ENCODE measurements around the gene KTI12.
"Not testable (repeated sequence)": the region's sequence is repeated elsewhere in the genome, so short reads cannot be mapped to it uniquely, and the experiment has no call there.

The KTI12 gene

DNA sequence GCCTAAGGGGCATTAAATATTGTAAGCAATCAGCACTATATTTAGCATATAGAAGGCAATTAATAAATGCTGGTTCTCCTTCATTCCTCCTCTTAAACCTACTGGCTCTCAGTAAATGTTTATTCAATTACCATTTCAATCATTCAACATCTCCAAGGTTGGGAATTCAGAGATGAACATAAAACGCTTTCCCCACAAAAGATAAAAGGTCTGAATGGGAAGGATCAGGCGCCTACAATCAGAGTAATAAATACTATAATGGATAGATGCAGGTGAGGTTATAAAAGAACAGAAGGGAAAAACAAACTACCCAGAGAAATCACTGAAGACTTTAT, 407 bp upstream of the KTI12 start:
- no peak overlapping the region for H3K9ac ChIP-seq (ENCODE audit: low read depth, low read length)
- H3K36me3 ChIP-seq (ENCODE audit: control insufficient read depth, insufficient read depth, low read length): no peaks in the 10 kb centered on the region
- peak overlapping the region; percentile 98 for H3K4me3 ChIP-seq (ENCODE audit: low read depth, low read length)
- no peaks in the 10 kb centered on the region for H3K9me3 ChIP-seq (ENCODE audit: control insufficient read depth, insufficient read depth, low read length)
- no peaks in the 10 kb centered on the region for H3K27me3 ChIP-seq (ENCODE audit: control insufficient read depth, insufficient read depth, low read length)
- no peaks in the 10 kb centered on the region for H3K4me1 ChIP-seq (ENCODE audit: control insufficient read depth, insufficient read depth, low read length)

DNA sequence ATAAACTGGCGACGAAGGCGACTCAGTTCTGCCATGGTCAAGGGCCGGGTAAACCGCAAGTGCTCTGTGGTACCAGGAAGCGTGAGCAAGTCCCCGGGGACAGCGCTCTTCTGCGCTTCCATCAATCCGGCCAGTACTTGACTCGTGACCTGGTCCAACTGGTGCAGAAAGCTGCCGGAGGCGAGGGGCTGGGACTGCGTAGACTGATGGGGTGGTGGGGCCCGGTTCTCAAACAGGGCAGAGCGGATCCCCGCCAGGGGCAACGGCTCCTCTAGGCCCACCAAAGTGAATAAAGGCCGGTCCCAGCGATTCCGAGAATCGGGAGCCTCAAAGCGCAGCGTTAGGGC, 852 bp downstream of the KTI12 start:
- Histone ChIP-seq H3K27me3 (ENCODE audit: control insufficient read depth, insufficient read depth, low read length) (no peaks in the 10 kb centered on the region), H3K4me3 (ENCODE audit: low read depth, low read length) (peak overlapping the region; percentile 98), H3K4me1 (ENCODE audit: control insufficient read depth, insufficient read depth, low read length) (no peaks in the 10 kb centered on the region), H3K9ac (ENCODE audit: low read depth, low read length) (peak overlapping the region; percentile 84), H3K36me3 (ENCODE audit: control insufficient read depth, insufficient read depth, low read length) (no peaks in the 10 kb centered on the region), H3K9me3 (ENCODE audit: control insufficient read depth, insufficient read depth, low read length) (no peaks in the 10 kb centered on the region)

DNA sequence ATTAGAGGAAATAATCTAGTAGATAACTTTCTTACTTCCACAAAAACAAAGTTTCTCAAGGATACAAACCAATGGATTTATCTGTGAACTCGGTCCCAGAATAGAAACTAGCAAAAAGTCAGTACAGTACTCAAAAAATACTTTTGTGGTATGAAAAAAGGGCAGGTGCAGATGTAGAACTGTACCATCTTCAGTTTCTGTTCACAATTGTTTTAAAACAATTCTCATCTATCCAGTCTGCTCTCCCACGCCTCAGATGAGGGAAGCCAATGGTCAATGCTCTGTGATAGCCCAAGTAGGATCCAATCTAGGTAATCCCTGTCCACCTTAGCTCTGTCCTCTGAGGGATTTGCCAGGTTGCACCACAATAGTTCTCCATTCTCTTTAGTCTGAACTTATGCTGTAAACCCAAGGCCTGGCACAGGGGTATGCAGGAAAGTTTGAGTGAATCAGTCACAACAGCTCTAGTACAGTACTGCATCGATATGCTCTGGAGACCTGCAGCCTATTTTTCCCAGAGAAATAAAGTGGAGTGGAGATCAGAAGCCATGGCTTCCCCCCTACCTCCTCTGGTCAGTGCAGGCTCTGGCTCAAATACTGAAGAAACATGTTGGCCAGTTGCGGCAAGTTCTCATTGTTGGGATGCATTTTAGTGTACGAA, 1.4 kb downstream of the KTI12 start:
- H3K36me3 ChIP-seq (ENCODE audit: control insufficient read depth, insufficient read depth, low read length): no peaks in the 10 kb centered on the region
- peak overlapping the region; percentile 98 for H3K4me3 ChIP-seq (ENCODE audit: low read depth, low read length)
- H3K27me3 ChIP-seq (ENCODE audit: control insufficient read depth, insufficient read depth, low read length): no peaks in the 10 kb centered on the region
- H3K9ac ChIP-seq (ENCODE audit: low read depth, low read length): peak overlapping the region; percentile 84
- no peaks in the 10 kb centered on the region for H3K9me3 ChIP-seq (ENCODE audit: control insufficient read depth, insufficient read depth, low read length)
- H3K4me1 ChIP-seq (ENCODE audit: control insufficient read depth, insufficient read depth, low read length): no peaks in the 10 kb centered on the region

DNA sequence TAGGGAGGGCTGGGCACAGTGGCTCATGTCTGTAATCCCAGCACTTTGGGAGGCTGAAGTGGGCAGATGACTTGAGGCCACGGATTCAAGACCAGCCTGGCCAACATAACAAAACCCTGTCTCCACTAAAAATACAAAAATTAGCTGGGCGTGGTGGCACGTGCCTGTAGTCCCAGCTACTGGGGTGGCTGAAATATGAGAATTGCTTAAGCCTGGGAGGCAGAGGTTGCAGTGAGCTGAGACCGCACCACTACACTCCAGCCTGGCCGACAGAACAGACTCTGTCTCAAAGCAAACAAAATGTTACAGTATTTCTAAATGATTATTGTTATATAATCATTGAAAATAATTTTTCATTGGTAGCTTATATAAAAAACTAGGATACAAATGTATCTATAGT, 4.8 kb downstream of the KTI12 start:
- not testable (repeated sequence) for H3K27me3 ChIP-seq (ENCODE audit: control insufficient read depth, insufficient read depth, low read length); H3K9ac ChIP-seq (ENCODE audit: low read depth, low read length); H3K4me1 ChIP-seq (ENCODE audit: control insufficient read depth, insufficient read depth, low read length); H3K4me3 ChIP-seq (ENCODE audit: low read depth, low read length); H3K36me3 ChIP-seq (ENCODE audit: control insufficient read depth, insufficient read depth, low read length); H3K9me3 ChIP-seq (ENCODE audit: control insufficient read depth, insufficient read depth, low read length)

DNA sequence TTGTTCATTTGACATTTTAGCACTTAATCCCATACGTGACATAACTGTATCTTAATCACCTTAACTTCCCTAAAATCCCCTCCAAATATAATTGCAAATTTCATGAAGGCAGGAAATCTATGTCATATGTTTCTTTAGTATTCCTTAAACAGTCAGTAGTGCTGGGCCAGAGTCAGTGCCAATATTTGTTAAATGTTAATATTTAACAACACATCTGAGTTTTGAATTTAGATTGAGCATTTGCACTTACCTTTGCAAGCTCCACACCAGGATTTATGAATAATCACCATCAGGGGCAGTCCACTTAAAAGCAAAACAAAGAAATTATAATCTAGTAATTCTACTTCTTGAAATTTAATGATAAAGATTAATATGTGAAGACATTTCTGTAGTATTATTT, 5.3 kb downstream of the KTI12 start:
- Histone ChIP-seq H3K36me3 (ENCODE audit: control insufficient read depth, insufficient read depth, low read length) (no peaks in the 10 kb centered on the region), H3K27me3 (ENCODE audit: control insufficient read depth, insufficient read depth, low read length) (no peaks in the 10 kb centered on the region), H3K4me3 (ENCODE audit: low read depth, low read length) (no peak overlapping the region), H3K9ac (ENCODE audit: low read depth, low read length) (no peak overlapping the region), H3K9me3 (ENCODE audit: control insufficient read depth, insufficient read depth, low read length) (no peaks in the 10 kb centered on the region), H3K4me1 (ENCODE audit: control insufficient read depth, insufficient read depth, low read length) (no peaks in the 10 kb centered on the region)

DNA sequence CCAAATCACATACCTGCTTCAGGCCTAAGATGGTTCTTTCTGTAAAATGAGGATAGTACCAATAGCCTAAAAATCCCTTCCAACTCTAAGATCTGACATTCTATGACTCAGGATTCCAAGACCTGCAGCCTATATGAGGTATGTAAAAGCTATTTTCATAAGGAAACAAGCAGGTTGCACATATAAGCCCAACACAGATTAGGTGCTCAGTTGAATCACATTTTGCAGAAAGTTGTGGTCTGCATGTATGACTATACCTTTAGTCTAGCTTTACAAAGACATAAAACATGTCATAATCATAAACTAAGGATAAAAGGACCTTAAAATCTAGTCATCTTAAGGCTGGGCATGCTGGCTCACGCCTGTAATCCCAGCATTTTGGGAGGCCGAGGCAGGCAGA, 7.3 kb downstream of the KTI12 start:
- H3K4me3 ChIP-seq (ENCODE audit: low read depth, low read length): no peak overlapping the region
- H3K36me3 ChIP-seq (ENCODE audit: control insufficient read depth, insufficient read depth, low read length): peaks cover 2% of the 10 kb centered on the region
- H3K4me1 ChIP-seq (ENCODE audit: control insufficient read depth, insufficient read depth, low read length): no peaks in the 10 kb centered on the region
- no peaks in the 10 kb centered on the region for H3K27me3 ChIP-seq (ENCODE audit: control insufficient read depth, insufficient read depth, low read length)
- no peak overlapping the region for H3K9ac ChIP-seq (ENCODE audit: low read depth, low read length)
- no peaks in the 10 kb centered on the region for H3K9me3 ChIP-seq (ENCODE audit: control insufficient read depth, insufficient read depth, low read length)

DNA sequence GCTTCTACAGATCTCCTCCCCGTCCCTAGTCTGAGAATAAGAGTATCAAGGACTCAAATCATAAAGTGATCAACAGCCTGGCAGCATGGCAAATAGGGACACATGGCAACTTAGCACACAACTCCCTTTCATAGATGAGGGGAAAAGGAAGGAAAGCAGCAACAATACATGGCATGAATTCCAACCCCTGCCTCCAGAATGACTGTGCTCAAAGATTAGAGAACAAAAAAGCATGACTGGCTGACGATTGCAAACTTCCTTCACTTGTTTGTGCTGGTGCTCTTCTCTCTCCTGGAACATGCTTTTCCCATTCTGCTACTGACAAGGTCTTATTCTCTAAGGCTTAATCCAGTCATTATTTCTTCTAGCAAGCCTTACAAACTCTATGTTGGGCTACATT, 11.5 kb downstream of the KTI12 start:
- Histone ChIP-seq H3K9ac (ENCODE audit: low read depth, low read length) (no peak overlapping the region), H3K4me3 (ENCODE audit: low read depth, low read length) (no peak overlapping the region), H3K36me3 (ENCODE audit: control insufficient read depth, insufficient read depth, low read length) (peaks cover 2% of the 10 kb centered on the region)

DNA sequence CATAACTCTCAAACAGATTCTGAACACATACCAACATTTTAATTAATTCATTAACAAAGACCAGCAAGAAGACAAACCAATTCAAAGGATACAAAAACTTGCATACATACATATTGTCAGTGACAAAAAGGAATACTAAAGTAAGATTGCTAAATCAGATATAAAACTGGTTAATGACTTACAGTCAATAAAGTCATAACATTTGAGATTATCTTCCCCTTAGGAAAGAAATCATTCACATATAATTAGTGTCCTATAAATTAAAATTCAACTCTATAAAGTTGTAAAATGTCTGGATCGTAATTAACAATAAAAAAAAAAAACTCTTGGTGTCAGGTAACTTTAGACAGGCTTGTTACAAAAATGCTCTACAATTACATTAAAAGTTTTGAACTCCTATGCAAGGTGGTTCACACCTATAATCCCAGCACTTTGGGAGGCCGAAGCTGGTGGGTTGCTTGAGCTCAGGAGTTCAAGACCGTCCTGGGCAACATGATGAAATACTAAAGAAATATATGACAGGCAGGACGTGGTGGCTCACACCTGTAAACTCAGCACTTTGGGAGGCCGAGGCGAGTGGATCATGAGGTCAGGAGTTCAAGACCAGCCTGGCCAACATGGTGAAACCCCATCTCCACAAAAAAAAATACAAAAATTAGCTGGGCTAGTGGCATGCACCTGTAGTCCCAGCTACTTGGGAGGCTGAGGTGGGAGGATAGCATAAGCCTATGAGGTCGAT, 25.4 kb downstream of the KTI12 start:
- Histone ChIP-seq H3K4me3 (ENCODE audit: low read depth, low read length) (no peak overlapping the region), H3K9ac (ENCODE audit: low read depth, low read length) (no peak overlapping the region), H3K4me1 (ENCODE audit: control insufficient read depth, insufficient read depth, low read length) (peaks cover 18% of the 10 kb centered on the region), H3K9me3 (ENCODE audit: control insufficient read depth, insufficient read depth, low read length) (no peaks in the 10 kb centered on the region), H3K36me3 (ENCODE audit: control insufficient read depth, insufficient read depth, low read length) (no peaks in the 10 kb centered on the region), H3K27me3 (ENCODE audit: control insufficient read depth, insufficient read depth, low read length) (no peaks in the 10 kb centered on the region)

More for the DNA sequence above, 11.5 kb downstream of the KTI12 start:
- Histone ChIP-seq H3K9me3 (ENCODE audit: control insufficient read depth, insufficient read depth, low read length) (no peaks in the 10 kb centered on the region), H3K4me1 (ENCODE audit: control insufficient read depth, insufficient read depth, low read length) (no peaks in the 10 kb centered on the region), H3K27me3 (ENCODE audit: control insufficient read depth, insufficient read depth, low read length) (no peaks in the 10 kb centered on the region)

DNA sequence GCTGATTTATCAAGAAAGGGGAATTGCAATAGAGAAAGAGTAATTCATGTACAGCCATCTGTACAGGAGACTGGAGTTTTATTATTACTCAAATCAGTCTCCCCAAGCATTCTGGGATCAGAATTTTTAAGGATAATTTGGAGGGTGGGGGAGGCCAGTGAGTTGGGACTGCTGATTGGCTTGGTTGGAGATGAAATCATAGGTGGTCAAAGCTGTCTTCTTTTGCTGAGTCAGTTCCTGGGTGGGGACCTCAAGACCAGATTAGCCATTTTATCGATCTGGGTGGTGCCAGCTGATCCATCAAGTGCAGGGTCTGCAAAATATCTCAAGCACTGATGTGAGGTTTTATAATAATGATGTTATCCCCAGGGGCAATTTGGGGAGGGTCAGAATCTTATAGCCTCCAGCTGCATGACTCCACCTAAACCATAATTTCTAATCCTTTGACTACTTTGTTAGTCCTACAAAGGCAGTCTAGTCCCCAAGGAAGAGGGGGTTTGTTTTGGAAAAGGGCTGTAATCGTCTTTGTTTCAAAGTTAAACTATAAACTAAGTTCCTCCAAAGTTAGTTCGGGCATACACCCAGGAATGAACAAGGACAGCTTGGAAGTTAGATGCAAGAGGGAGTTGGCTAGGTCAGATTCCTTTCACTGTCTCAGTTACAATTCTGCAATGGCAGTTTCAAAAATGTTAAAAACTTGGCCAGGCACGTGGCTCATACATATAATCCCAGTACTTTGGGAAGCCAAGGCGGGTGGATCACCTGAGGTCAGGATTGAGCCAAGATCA, 26.2 kb downstream of the KTI12 start:
- Histone ChIP-seq H3K36me3 (ENCODE audit: control insufficient read depth, insufficient read depth, low read length) (no peaks in the 10 kb centered on the region), H3K9ac (ENCODE audit: low read depth, low read length) (no peak overlapping the region), H3K9me3 (ENCODE audit: control insufficient read depth, insufficient read depth, low read length) (no peaks in the 10 kb centered on the region), H3K4me3 (ENCODE audit: low read depth, low read length) (no peak overlapping the region), H3K4me1 (ENCODE audit: control insufficient read depth, insufficient read depth, low read length) (peaks cover 18% of the 10 kb centered on the region), H3K27me3 (ENCODE audit: control insufficient read depth, insufficient read depth, low read length) (no peaks in the 10 kb centered on the region)

DNA sequence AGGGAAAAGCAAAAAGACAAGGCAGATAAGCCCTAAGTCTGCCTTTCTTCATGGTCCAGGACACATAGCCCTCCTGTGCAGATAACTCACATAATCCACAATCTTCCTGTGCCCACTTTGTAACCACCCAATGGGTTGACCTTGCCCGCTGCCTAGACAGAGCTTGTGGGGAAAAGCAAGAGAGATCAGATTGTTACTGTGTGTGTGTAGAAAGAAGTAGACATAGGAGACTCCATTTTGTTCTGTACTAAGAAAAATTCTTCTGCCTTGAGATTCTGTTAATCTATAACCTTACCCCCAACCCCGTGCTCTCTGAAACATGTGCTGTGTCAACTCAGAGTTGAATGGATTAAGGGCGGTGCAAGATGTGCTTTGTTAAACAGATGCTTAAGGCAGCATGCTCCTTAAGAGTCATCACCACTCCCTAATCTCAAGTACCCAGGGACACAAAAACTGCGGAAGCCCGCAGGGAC, 27.5 kb downstream of the KTI12 start:
- H3K4me1 ChIP-seq (ENCODE audit: control insufficient read depth, insufficient read depth, low read length): peaks cover 18% of the 10 kb centered on the region
- H3K4me3 ChIP-seq (ENCODE audit: low read depth, low read length): peak overlapping the region; percentile 13
- H3K27me3 ChIP-seq (ENCODE audit: control insufficient read depth, insufficient read depth, low read length); H3K36me3 ChIP-seq (ENCODE audit: control insufficient read depth, insufficient read depth, low read length); H3K9me3 ChIP-seq (ENCODE audit: control insufficient read depth, insufficient read depth, low read length): not testable (repeated sequence)
- H3K9ac ChIP-seq (ENCODE audit: low read depth, low read length): peak overlapping the region; percentile 85

DNA sequence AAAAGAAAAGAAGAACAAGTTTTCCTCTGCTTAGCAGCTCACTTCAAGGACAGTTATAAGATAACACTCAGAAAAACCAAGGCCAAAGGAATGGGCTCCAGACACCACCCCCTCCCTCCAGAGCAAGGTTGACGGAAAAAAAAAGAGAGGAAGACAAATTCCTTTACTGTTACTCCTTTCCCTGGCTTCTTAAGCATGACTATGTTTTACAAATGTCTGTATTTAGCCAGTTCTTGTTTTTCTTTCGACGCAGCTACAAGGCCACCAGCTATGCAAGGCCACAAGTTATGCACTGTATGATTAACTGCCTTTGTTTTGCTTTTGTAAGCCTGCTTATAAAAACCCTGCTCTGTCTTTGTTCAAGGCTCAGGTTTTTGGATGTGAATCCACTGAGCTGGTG, 28.1 kb downstream of the KTI12 start:
- not testable (repeated sequence) for H3K4me3 ChIP-seq (ENCODE audit: low read depth, low read length); H3K36me3 ChIP-seq (ENCODE audit: control insufficient read depth, insufficient read depth, low read length); H3K9me3 ChIP-seq (ENCODE audit: control insufficient read depth, insufficient read depth, low read length); H3K27me3 ChIP-seq (ENCODE audit: control insufficient read depth, insufficient read depth, low read length)
- Histone ChIP-seq H3K9ac (ENCODE audit: low read depth, low read length) (peak overlapping the region; percentile 85), H3K4me1 (ENCODE audit: control insufficient read depth, insufficient read depth, low read length) (peaks cover 18% of the 10 kb centered on the region)

DNA sequence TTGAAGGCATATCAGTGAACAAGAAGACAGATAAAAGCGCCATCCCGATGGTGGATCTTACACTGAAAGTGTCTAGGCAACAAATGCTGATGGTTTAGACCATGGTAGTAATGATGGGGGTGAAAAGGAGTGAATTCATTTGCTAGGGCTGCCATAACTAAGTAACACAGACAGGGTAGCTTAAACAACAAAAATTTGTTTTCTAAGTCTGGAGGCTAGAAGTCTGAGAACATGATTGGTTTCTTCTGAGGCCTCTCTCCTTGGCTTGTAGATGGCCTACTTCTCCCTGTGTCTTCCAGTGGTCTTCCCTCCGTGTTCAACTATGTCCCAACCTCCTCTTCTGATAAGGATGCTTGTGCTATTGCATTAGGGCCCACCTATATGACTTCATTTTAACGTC, 29.7 kb downstream of the KTI12 start:
- H3K27me3 ChIP-seq (ENCODE audit: control insufficient read depth, insufficient read depth, low read length): no peaks in the 10 kb centered on the region
- H3K9me3 ChIP-seq (ENCODE audit: control insufficient read depth, insufficient read depth, low read length): no peaks in the 10 kb centered on the region

More for the DNA sequence above, 29.7 kb downstream of the KTI12 start:
- H3K36me3 ChIP-seq (ENCODE audit: control insufficient read depth, insufficient read depth, low read length): no peaks in the 10 kb centered on the region
- no peak overlapping the region for H3K4me3 ChIP-seq (ENCODE audit: low read depth, low read length)
- H3K9ac ChIP-seq (ENCODE audit: low read depth, low read length): no peak overlapping the region
- peaks cover 18% of the 10 kb centered on the region for H3K4me1 ChIP-seq (ENCODE audit: control insufficient read depth, insufficient read depth, low read length)

Measured in iPS-15b (cell line).